NK-92 treated with Interleukin-12 subunit alpha and Interleukin-12 subunit beta, amount 100 ng/mL, for 24 hours (cell line): ENCODE measurements around the gene HOOK2.
"Not testable (repeated sequence)": the region's sequence is repeated elsewhere in the genome, so short reads cannot be mapped to it uniquely, and the experiment has no call there.

ENCODE experiments used
- DNase-seq: peaks from one replicate; lab custom pipeline; 2025; lab: John Stamatoyannopoulos, UW

HOOK2 gene, protein sequence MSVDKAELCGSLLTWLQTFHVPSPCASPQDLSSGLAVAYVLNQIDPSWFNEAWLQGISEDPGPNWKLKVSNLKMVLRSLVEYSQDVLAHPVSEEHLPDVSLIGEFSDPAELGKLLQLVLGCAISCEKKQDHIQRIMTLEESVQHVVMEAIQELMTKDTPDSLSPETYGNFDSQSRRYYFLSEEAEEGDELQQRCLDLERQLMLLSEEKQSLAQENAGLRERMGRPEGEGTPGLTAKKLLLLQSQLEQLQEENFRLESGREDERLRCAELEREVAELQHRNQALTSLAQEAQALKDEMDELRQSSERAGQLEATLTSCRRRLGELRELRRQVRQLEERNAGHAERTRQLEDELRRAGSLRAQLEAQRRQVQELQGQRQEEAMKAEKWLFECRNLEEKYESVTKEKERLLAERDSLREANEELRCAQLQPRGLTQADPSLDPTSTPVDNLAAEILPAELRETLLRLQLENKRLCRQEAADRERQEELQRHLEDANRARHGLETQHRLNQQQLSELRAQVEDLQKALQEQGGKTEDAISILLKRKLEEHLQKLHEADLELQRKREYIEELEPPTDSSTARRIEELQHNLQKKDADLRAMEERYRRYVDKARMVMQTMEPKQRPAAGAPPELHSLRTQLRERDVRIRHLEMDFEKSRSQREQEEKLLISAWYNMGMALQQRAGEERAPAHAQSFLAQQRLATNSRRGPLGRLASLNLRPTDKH

DNA sequence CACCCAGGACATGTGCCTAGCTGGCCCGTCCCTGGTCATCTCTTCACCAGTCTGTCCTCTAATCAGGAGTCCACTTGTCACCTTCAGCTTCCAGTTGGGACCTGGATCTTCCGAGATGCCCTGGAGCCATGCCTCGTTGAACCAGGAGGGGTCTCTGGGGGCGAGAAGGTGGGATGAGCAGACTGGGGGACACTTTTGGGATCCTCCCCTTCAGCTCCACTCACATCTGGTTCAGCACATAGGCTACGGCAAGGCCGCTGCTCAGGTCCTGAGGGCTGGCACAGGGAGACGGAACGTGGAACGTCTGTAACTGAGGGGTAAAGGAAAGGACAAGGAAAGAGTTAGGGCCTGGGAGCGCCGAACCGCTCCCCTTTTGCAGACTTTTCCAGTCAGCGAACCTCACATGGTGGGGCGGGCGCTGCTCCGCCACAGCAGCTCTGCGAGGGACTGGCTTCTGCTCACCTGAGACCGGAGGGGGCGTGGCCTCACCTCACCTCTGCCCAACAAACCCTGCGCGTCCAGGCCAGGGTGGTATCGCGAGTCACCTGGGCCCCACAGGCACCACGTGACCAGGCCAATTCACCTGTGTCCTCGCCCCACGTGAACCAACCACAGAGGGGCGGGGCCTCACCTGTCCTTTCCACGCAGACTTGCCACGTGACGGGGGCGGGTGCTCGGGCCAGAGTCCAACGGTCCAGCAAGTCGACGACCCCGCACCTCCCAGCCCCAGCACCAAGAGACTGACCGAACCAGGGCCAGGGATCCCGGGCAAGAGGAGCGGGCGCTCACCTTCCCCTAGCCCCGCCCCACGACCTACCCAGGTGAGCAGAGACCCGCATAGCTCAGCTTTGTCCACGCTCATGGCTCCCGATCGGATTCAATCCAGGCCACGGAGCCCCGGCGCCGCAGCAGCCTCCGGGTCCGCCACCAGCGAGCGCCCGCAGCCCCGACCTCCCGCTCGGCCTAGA is at the start of gene HOOK2:
HOOK2 (minus strand) TSS at position 965 of the 968 bp plus-strand sequence; CDS start at position 862, 103 bp downstream.
- no peak for DNase-seq

DNA sequence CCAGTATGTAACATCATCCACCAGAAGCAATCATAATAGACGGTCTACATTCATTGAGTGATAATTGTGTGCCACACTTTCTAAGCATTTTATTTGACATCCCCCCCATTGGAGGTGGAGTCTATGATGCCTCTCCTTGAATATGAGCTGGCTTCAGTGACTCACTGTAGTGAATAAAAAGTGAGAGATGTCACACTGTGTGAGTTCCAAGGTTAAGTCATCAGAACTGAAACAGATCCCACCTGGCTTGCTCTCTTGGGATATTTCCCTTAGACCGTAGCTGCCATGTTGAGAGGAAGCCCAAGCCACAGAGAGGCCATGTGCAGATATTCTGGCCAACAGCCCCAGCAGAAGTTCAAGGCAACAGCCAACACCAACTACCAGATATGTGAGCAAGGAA is 46.4 kb upstream of the HOOK2 start:
- DNase-seq, result no peak

DNA sequence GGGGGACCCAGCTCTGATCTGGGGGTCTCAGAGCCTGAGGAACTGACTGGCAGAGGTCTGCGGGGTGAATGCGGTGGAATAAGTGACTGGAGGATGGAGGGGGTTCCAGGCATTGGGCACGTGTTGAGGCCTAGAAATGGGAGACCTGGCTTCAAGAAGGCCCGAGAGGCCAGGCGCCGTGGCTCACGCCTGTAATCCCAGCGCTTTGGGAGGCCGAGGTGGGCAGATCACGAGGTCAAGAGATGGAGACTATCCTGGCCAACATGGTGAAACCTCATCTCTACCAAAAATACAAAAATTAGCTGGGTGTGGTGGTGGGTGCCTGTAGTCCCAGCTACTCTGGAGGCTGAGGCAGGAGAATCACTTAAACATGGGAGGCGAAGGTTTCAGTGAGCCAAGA is 42.5 kb upstream of the HOOK2 start:
- DNase-seq, result not testable (repeated sequence)

DNA sequence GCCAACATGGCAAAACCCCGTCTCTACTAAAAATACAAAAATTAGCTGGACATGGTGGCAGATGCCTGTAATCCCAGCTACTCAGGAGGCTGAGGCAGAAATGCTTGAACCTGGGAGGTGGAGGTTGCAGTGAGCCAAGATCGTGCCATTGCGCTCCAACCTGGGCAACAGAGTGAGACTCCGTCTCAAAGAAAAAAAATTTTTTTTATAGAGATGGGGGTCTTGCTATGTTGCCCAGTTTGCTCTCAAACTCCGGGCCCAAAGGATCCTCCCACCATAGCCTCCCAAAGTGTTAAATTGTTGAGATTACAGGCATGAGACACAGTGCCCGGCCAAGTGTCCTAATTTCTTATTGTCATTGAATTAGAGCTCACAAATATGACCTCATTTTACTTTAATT is 41.8 kb upstream of the HOOK2 start:
- not testable (repeated sequence) for DNase-seq

DNA sequence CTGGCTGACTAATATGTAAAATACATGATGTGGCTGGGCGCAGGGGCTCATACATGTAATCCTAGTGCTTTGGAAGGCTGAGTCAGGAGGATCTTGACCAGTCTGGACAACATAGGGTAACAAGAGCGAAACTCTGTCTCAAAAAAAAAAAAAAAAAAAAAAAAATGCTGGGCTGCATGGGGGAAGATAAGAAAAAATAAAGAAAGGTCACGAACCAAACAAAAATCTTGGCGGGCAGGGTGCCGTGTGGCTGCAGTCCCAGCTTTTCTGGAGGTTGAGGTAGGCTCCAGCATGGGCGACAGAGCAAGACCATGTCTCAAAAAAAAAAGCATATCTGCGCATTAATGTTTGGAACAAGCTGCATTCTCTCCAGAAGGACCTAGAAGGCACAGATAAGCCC is 39.7 kb upstream of the HOOK2 start:
- no peak for DNase-seq

DNA sequence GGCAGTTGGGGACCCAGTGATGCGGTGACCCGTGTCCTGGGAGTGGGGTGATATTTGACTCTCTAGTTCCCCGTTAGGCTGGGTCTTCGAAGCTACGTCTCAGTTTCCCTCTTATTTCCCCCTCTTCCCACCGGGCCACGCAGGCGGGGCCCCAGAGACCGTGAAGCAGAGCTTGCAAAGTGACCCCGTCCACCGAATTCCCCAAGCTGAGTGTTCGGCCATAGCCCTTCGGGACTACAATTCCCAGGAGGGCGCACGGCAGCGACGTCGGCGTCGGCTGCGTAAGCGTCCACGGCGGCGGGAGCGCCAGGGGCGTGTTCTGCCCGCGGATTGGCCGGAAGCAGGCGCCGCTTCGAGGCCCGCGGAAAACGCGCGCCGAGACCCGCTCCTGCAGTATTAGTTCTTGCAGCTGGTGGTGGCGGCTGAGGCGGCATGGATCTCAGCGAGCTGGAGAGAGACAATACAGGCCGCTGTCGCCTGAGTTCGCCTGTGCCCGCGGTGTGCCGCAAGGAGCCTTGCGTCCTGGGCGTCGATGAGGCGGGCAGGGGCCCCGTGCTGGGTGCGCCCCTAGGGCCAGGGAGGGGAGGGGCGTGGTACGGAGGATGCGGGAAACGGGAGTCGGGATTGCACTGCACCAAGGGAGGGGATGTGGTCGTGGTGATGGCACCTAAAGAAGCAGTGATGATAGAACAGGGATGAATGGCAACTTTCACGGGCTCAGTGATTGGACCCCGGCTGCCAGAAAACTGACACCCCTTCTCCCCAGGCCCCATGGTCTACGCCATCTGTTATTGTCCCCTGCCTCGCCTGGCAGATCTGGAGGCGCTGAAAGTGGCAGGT is 31.1 kb upstream of the HOOK2 start, which contains the start of gene RNASEH2A:
RNASEH2A (plus strand) TSS at position 343 of the 840 bp plus-strand sequence; CDS start at position 433, 90 bp downstream.
- peak; percentile 78 for DNase-seq

DNA sequence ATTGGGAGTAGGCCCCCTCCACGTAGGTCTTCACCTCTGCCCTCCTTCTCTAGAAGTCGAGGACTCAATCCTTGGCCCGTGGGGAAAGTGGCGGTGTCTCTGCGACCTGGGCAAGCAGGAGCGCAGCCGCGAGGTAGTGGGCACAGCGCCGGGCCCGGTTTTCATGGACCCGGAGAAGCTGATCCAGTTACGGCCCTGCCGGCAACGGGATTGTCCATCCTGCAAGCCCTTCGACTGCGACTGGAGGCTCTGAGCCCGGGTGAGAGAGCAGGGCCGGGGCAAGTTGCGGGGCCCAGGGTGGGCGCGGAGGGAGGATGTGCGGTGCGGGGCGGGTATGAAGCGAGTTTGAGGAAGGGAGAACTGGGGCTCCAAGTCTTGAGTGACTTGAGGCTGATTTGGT is 28.7 kb upstream of the HOOK2 start:
- no peak for DNase-seq

DNA sequence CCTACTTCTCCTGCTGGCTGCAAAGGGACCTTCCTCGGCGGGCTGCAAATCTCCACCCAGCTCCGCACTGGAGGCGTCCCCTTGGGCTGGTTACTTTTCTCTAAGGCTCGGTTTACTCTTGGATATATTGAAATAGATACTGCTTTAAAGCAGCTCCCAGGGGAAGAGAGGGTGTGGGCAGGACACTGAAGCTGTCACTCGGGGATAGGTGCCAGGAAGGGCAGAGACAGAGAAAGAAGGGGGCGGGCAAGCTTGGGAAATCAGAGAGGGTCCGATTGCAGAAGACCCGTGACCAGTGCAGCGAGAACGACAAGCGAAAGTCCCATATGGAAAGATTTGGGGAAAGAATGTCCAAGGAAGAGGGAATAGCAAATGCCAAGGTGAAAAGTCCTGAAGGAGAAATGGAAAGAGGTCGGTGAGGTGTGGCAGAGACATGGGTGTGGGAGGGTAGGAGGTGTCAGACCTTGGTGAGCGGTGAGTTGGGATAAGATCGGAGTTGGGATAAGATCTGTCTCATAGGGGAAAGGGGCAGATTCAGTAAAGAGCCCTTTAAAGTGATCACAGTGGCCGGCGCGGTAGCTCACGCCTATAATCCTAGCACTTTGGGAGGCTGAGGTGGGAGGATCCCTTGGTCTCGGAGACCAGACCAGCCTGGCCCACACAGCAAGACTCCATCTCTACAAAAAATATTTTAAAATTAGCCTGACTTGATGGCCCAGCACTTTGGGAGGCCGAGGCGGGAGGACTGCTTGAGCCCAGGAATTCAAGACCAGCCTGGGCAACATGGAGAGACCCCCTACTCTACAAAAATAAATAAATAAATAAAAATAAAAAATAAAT is 27.1 kb upstream of the HOOK2 start:
- DNase-seq, result no peak

DNA sequence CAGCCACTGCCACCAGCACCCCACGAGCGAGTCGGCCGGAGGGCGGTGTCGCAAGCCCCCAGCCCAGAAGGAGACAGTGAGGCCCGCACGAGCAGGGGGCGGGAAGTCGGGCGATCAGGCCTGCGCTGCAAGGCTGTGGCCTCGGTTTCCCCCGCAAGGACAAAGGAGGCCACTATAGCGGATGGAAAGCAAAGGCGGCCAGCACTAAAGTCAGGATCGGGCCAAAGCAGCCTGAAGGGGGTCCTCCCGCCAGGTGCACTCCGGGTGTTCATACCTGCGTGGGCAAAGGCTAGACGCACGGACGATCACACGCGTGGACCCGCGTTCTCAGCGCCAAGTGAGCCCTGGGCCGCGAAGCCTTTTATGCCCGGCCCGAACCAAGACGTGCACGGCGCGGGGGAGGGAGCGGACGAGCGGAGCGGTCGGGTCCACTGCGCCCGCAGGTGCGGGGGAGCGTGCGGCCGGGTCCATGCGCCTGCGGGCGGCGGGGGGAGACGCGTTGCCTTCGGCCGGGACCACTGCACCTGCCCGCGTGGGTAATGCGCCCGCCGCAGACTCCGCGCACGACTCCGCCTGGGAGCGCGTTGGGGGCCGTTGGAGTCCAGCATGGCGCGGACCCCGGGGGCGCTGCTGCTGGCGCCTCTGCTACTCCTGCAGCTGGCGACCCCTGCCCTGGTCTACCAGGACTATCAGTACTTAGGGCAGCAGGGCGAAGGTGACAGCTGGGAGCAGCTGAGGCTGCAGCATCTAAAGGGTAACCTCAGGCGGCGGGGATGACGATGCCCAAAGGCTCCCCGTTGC is 26.3 kb upstream of the HOOK2 start, which contains the start of the genes PRDX2 and THSD8:
PRDX2 (minus strand) TSS at position 335 of the 801 bp plus-strand sequence. CDS start 539 bp downstream, outside the sequence.
THSD8 (plus strand) TSS at position 604 of the 801 bp plus-strand sequence; CDS start at position 607, 3 bp downstream.
- DNase-seq, result no peak

DNA sequence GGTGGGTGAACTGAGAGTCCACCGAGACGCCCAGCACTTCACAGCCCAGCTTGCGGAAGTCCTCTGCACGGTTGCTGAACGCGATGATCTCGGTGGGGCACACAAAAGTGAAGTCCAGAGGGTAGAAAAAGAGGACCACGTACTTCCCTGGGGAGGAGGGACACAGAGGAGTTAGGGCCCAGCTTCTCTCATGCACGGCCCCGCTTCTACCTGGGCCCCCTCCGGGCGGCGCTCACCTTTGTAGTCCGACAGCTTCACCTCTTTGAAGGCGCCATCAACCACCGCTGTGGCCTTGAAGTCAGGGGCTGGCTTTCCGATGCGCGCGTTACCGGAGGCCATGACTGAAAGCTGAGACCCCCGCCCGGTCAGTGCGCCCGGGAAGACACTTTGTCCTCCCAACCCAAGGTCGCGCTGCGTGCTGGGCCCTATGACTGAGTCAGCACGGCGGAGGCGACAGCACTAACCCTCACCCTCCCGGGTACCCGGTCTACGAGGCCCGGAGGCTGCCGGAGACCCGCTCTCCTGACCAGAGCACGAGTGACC is 25.6 kb upstream of the HOOK2 start:
- DNase-seq, result no peak

DNA sequence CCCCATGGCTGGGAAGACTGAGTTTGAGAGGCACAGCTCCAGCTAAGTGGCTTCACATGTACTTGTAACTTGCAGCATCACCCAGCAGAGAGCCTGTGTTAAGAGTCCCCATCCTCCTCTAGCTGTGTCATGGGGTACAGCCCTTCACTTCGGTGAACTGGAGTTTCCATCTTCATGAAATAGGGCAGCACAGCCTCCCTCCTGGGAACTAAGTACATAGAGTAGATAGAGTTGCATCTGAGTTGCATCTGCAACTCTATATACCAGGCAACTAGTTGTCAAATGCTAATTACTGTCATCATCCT is 25.1 kb upstream of the HOOK2 start:
- DNase-seq, result no peak

DNA sequence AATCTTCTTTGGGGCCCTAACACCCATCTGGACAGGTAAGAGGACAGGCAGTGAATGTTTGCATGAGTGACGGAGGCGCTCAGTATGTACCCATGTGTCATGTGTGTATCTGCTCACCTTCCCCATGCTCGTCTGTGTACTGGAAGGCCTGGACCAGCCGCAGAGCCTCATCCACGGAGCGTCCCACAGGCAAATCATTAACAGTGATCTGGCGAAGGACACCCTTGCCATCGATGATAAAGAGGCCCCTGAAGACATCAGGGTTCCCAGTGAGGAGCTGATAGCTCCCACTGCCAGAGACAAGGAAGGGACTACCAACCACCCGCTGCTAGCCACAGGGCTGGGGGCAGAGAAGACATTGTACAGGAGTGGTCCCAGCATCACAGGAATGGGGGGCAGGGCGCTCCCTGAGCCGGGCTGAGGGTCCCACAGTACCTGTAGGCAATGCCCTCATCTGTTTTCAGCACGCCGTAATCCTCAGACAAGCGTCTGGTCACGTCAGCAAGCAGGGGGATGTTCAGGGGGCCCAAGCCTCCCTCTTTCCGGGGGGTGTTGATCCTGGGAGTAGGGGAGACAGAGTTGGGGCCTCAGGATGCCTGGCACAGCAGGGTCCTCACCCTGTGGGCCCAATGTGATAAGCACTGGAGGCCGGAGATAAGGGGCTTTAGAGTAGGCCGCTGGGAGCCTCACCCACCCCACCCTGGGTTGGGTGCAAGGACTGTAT is 24.6 kb upstream of the HOOK2 start:
- no peak for DNase-seq

DNA sequence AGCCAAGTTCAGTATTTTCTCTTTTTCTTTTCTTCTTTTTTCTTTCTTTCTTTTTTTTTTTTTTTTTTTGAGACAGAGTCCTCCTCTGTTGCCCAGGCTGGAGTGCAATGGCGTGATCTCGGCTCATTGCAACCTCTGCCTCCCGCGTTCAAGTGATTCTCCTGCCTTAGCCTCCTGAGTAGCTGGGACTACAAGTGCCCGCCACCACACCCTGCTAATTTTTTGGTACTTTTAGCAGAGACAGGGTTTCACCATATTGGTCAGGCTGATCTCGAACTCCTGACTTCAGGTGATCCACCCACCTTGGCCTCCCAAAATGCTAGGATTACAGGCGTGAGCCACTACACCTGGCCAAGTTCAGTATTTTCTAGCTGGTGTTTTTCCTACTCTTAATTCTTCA is 22.3 kb upstream of the HOOK2 start:
- DNase-seq, result not testable (repeated sequence)

DNA sequence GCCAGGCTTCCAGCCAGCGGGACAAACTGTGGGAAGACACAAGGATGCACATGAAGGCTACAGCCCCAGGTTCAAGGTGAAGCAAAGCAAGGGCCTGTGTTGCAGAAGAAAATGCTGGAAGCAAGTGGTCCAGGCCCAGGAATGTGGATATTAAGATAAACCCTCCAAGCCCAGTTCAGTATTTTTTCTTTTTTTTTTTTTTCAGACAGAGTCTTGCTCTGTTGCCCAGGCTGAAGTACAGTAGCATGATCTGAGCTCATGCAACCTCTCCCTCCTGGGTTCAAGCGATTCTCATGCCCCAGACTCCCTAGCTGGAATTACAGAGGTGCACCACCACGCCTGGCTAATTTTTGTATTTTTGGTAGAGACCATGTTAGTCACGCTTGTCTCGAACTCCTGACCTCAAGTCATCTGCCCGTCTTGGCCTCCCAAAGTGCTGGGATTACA is 21.8 kb upstream of the HOOK2 start:
- no peak for DNase-seq

DNA sequence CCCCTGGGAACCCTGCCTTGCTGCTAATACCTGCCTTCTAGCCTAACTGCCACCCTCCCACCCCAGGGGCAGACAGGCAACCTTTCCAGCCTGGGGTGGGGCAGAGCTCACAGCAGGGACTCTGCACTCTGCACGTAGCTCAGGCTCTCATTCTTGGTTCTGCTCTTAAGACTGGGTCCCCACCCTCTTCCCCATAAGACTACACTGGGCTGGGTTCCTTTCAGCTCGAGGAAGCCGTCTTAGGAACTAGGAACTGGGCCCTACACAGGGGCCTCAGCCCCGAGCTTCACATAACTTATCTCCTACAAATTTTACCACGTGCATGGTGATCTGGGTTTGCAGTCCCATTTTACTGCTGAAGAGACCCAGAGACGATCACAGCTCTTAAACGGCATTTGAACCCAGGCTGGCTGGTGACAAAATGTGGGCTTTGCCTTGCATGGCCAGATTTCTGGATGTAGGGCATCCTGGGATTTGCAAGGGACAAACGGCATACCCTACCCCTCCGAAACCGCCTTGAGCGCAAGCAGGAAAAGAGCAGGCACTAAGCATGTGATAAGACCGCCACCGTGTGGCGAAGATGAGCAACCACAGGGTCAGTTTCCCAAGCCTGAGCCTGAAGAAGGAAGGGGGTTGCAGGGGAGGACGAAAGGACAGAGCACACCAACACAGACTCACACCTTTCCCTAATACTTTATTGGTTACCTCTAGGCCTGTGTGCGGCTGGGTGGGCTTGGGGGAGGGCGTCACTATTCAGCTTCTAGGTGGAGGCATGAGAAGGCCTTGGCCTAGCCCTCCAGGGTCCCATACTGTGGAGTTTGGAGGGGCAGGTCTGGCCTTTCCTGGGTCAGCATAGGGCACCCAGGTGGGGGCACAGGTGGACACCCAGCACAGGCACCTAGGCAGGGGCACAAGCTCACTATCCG is 21.1 kb upstream of the HOOK2 start:
- peak; percentile 62 for DNase-seq

DNA sequence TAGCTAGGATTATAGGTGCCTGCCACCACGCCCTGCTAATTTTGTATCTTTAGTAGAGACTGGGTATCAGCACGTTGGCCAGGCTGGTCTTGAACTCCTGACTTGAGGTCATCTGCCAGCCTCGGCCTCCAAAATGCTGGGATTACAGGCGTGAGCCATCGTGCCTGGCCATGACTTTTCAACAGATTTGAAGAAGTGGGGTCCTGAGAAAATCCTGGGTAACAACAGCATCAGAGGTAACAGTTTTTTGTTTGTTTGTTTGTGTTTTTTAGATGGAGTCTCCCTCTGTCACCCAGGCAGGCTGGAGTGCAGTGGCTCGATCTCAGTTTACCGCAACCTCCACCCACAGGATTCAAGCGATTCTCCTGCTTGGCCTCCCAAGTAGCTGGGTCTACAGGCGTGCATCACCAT is 19.6 kb upstream of the HOOK2 start:
- DNase-seq, result no peak
